GM19238 (cell line): ENCODE data around the gene ADD1.
"Not testable (repeated sequence)": the region's sequence is repeated elsewhere in the genome, so short reads cannot be mapped to it uniquely, and the experiment has no call there.

Experiments used
- DNase-seq: peaks from one replicate; pipeline ENCODE4 v3.0.0; 2011; ENCODE audit warnings: low spot score; ENCODE audit not compliant: insufficient read length

The ADD1 gene

DNA sequence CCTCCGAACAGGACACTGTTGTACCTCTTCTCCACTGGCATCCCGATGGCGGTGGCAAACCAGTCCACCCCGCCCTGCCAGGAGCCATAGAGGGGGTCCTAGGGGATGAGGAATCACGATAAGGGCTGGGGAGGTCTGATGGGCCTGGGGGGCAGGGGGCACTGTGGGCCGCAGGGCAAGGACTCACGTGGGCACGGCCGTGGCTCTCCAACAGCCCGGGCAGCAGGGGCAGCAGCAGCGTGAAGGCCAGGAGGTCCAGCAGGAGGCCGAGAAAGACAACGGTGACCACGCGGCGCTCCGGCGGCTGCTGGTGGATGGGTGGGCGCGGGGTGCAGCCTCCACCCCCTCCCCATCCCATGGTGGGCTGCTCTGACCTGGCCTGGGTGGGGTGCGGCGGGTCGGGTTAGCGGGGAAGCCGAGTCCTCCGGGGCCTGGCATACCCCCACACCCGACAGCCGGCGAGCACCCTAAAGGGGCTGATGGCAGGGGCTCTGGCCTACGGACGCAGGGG, 90.0 kb downstream of the ADD1 start:
- no peak for DNase-seq

- peak; percentile 45 for DNase-seq
Observed at GRCh38 chr4:2934077-2934812, 90.6 kb downstream of the ADD1 start.

- peak; percentile 93 for DNase-seq
Observed at GRCh38 chr4:2934813-2935761, 91.4 kb downstream of the ADD1 start.

DNA sequence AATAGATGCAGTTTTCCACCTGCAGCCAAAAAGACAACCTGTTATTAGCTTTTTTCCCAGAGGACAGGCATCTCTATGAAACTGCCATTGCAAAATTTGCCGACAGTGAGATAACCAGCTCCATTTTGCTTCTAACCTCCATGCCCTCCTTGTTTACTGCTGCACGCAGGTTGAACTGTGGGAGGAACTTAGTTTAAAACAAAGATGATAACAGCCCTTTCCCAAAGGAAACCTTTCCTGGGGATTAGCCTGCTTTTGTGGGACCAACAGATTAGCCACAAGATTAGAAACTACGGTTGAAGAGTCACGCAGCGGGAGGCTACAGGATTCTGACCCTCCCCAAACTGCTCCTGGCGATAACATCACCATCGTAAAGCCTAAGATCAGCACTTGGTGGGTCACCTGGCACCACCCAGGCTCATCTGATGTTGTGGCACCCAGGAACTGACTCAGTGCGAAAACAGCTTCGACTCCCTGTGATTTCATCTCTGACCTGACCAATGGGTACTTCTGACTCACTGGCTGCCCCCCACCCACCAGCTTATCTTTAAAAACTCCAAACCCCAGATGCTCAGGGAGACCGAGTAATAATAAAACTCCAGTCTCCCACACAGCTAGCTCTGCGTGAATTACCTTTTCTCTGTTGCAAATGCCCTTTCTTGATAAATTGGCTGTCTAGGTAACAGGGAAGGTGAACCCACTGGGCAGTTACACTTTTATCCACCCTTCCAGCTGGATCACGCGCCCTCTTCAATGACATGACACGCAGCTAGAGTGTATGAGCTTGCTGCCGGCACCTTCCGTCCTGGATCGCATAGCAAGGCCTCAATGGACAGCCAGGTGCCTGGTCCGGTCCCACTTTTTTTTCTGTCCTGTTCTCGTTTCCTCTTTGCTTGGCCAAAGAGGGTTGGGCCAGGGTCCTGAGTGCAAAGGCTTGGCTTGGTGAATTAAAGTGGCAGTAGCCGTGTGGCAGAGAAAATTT, 92.4 kb downstream of the ADD1 start:
- no peak for DNase-seq

DNA sequence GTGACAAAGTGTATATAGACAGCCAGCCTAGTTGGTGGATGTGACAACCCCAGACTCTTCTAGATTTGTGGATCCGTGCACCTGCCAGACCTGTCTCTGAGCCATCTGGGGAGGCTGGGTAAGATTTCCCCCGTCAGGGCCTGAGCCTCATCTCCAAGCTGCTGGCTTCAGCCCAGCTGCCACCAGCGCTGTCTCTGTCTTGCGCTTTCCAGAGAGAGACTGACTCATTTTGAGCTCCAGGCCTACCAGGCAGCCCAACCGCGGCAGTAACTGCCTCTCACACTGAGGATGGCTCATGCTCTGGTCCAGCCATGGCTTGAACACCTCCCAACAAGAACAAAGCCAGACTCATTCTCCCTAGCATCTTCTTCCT, 93.1 kb downstream of the ADD1 start:
- DNase-seq: peak; percentile 35

DNA sequence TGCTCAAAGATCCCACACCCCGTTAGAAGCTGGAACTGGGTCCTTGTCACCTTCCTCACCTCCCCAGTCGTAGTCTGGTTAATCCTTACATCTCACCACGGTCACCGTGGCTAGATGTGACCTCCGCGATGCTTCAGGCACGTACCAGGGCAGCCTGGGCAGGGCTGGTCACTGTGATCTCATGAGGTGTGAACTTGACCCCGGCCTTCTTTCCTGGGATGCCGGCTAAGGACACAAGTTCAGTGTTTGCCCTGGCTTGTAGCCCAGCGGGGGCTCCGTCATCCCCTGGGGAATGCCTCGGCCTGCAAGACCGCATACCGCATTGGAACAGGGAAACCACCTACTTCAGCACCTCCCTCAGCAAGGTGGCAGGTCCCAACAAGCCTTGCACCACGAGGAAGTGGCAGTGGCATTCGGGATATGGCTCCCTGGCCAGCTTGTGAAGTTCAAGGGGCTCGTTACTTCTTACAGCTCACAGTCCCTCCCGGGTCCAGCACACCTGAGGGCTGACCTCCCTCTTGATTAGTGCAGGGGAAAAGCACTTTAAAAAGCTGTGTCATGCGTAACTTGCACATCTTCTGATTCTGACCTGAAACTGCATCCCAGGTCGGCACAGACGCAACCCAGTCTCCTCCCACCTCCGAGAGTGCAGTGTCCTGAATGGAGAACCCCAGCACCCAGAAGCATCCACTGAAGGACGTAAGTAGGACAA, 93.7 kb downstream of the ADD1 start:
- DNase-seq: no peak

GRCh38 chr4:2937986-2938385, 94.3 kb downstream of the ADD1 start:
- no peak for DNase-seq

DNA sequence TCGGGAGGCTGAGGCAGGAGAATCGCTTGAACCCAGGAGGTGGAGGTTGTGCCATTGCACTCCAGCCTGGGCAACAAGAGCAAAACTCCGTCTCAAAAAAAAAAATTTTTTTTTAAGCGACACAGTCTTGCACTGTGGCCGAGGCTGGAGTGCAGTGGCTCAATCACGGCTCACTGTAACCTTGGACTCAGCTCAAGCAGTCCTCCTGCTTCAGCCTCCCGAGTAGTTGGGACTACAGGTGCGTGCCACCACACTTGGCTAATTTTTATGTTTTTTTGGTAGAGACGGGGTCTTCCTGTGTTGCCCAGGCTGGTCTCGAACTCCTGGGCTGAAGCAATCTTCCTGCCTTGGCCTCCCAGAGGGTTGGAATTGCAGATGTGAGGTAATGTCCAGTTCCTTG, 94.8 kb downstream of the ADD1 start:
- not testable (repeated sequence) for DNase-seq

DNA sequence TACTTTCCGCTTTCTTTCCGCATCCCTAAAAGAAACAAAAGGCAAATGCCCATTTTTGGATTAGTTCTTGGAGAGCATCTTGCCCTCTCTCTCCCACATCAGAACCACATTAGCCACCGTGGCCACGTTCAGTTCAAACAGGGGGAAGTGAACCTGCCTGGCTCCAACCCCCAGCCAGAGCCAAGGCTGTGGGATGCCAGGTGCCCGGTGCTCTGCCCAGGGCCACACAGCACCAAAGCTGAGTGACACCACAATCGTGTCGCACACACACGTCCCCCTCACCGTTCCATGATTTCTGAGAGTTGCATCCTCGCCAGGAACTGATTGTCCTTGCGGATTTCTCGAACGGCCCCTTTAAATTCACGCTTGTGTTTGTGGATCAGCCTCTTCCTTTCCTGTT, 95.3 kb downstream of the ADD1 start:
- no peak for DNase-seq

DNA sequence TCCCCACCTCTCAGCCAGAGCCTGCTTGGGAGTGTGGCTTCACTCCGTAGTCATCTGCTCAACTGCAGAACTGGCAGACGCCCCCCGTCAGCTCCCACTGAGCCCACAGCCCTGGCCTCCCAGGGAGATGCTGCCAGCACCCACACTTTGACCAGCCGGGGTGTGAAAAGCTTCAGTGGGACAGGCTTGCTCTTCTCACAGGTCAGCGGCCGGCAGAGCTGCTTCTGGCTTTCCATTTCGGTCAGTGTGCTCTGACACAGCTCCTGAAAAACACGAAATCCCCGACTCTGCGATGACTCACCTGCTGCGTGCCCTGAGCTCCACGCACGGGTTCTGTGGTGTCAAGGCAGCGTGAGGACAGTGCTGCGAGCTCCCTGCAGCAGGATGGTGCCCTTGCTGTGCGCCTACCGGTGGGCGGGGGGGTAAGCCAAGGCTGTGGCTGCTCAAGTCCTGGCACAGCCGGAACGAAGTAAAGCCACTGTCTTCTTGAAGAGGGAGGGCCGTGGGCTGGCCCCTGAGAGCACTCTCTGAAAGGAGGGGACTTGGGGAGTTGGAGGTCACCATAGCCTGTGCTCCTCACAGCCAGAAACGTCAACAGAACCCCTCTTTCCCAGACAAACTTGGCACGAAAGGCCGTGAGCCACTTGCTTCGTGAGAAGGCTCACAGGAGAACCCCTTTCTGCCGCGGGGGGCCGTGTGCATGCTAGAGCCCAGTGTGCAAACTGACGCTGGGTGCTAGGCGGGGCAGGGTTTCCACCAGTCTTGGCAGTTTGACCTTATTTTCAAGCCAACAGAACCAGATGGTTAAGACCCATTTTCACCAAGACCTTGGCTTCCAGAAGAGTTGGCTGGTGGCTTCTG, 96.0 kb downstream of the ADD1 start:
- DNase-seq: no peak

DNA sequence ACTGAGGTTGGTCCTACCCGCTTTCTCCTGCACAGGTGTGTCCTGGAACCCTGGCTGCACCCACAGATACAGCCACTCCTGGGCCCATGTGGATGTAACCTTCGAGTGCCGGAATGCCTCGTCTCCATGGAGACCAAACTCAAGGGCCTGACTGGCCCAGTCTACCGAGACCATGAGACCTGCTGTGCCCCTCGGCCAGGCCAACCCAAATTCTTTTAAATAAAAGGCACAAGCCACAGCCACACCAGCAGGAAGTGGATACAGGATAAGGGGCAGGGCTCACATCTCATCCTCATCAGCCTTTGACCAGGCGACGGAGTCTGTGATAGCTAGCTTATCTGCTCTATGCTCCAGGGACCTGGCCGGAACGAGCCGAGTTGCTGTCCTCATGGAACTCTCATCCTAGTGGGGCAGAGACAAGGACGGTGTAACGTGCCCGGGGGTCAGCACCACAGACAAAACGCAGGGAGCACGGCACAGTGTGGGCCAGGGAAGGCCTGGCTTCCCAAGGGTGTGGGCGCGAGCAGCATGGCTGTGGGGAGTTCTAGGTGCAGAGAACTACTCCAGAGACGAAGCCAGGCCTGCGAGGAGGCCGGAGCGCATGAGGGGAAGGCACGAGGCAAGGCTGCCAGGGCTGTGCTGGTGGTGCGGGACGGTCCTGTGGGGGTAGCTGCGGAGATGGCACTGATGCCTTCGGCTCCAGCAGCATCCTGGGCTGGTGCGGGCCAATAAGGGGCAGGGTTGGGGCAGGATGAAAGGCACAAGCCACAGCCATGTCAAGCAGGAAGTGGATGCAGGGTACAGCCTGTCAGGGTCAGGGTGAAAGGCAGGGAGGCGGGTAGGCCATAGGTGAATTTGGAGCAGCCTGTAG, 96.9 kb downstream of the ADD1 start:
- DNase-seq: no peak

GRCh38 chr4:2941138-2942036, 97.7 kb downstream of the ADD1 start:
- DNase-seq: no peak

GRCh38 chr4:2942037-2942531, 98.4 kb downstream of the ADD1 start:
- DNase-seq: no peak

- DNase-seq: no peak
Observed at GRCh38 chr4:2942532-2943363, 99.1 kb downstream of the ADD1 start.

DNA sequence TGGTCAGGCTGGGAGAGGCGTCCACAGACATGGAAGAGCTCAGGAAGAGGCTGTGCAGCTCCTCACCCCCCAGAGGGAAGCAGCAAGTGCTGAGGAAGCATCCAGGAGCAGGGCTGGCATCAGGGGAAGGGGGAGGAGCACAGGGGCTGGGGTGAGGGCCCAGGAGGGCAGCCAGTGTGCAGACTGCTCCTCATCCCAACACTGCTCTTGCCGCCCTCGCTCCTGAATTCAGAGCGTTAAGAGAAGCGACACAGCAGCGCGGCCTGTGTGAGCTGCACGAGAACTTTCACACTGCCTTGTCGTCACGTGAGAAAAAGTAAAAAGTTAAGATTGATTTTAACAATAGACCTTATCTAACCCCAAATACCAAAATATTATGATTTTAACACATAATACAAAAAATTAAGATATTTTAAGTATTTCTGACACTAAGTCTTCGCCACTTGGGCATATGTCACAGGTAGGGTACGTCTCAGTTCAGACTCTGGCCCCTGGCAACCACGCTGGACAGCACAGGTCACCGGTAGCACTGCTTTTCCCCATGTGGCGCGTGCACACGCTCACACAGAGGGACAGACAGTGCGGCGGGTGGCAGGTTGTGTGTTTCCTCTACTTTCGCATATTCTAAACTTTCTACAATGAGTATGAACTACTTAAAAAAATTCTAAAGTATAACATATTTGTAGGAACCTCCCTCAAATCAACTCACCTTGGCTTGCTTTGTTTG, 99.9 kb downstream of the ADD1 start:
- no peak for DNase-seq

GRCh38 chr4:2944091-2944482, 100.4 kb downstream of the ADD1 start:
- DNase-seq: no peak
